ENCODE results near the gene TMEM161B.
"Not testable (repeated sequence)": the region's sequence is repeated elsewhere in the genome, so short reads cannot be mapped to it uniquely, and the experiment has no call there.

TMEM161B gene

DNA sequence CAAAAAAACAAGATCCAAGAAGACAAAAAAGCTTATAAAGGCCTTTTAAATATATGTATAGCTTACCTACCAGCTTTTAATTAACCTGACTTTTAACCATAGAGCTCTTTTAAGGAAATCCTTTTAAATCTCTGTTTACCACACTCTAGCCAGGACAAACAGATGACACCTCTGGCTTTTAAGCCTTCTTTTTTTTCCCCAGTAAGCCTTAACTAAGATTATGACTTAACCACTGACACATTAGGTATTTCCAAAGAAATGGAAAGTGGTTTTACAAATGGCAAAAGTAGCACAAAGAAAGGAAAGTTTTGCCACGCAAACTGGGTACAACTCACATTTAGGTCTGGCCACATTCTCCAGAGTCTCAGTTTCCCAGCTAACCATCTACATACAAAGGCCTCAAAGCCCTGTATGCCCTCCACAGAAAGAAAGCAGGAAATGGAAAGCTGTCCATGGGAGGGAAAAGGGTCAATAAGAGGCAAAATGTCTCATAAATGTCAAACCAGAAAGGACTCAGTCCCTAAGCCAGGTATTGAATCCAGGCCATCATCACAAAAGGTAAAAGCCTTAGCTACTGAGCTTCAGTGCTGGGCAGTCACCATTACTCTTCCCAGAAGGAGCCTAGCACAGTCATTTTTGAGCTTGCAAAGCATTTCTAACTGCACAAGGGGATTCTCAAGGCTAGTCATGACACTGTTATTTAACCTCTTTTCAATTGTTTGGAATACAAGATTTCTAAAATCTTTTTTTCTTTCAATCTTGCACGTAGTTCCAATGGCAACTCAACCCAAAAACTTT is 19.7 kb downstream of the TMEM161B start:
- DNase-seq: no peak

DNA sequence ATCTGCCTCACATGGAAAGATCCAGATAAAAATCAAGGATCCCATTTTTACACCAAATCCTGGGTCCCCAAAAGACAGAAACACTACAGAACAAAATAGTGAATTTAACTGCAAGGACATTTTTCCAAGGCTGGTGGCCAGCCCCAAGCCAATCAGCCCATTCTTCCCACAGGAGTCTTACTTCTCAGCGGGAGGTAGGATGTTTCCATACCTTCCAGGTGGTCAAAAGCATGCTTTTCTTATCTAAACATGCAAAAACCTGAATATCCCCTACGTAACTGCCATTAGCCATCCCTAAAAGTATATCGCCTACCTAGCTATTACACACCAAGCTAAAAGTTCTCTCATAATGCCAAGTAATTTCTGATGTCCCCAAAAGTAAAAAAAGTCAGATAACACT is 20.6 kb downstream of the TMEM161B start:
- no peak for DNase-seq

DNA sequence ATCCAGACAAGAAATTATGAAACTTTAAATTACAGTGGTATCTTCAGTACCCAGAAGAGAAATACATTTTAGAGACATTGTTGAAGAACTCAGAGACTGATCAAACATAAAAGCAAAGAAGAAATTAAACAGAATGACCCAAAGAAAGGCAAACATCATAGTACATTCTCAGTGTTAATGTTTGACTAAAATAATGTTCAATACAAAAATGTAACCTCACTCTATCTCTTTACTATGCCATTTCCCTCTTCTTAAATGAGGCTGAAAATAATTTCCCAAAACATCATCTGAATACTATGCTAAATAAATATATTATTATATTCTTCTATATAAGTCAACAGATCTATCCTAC is 22.8 kb downstream of the TMEM161B start:
- no peak for DNase-seq

DNA sequence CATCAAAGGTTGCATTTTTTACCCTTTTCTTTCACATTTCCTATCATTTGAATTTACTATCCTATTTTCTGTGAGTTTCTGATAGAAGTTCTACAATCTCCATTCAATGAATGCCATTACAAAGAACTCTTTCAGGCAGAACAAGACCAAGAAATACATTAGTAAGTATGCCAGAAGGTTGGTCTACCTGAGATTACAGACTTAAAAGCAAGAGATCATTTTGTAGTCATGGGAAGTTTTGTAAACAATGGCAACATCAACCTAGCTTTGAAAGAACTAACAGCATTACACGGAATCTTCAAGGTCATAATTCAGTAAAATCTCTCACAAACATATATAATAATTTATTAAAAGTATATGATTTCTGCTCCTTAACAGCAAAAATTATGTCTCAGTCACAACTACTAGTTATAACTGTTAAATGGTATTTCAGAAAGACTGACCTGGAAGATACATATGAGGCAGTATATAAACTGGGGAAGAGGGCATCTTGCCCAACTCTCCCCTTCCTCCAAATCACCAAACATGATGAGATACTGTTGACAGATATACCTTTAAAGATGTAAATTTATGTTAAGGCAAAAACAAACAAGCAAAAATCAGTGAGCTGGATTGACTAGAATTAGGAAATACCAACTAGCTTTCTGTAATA is 23.3 kb downstream of the TMEM161B start:
- no peak for DNase-seq

DNA sequence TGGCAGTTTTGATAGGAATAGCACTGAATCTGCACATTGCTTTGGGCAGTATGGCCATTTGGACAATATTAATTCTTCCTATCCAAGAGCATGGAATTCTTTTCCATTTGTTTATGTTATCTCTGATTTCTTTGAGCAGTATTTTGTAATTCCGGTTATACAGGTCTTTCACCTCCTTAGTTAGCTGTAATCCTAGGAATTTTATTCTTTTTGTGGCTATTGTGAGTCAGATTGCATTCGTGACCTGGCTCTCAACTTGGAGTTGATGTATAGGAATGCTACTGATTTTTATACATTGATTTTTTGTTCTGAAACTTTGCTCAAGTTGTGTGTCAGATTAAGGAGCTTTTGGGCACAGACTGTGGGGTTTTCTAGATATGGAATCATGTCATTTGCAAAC is 24.0 kb downstream of the TMEM161B start:
- no peak for DNase-seq

GRCh38 chr5:88243493-88243892 is 25.2 kb downstream of the TMEM161B start:
- DNase-seq: peak; percentile 91

DNA sequence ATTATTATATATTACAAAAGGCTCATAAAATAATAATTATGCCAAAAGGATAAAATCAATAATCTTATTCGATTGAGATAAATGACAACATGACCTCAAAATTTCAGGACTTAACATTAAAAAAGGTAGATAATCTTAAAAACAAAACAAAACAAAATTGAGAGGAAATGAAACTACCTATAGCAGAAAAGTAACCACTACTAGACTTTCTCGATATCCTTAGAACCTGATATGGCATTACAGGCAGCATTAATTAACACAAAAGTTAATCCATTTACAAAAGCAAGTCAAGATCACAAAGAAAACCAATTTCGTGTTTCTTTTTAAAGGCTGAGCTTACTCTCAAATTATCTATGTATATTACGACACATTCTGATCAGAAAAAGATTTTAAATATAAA is 29.9 kb downstream of the TMEM161B start:
- DNase-seq: no peak

DNA sequence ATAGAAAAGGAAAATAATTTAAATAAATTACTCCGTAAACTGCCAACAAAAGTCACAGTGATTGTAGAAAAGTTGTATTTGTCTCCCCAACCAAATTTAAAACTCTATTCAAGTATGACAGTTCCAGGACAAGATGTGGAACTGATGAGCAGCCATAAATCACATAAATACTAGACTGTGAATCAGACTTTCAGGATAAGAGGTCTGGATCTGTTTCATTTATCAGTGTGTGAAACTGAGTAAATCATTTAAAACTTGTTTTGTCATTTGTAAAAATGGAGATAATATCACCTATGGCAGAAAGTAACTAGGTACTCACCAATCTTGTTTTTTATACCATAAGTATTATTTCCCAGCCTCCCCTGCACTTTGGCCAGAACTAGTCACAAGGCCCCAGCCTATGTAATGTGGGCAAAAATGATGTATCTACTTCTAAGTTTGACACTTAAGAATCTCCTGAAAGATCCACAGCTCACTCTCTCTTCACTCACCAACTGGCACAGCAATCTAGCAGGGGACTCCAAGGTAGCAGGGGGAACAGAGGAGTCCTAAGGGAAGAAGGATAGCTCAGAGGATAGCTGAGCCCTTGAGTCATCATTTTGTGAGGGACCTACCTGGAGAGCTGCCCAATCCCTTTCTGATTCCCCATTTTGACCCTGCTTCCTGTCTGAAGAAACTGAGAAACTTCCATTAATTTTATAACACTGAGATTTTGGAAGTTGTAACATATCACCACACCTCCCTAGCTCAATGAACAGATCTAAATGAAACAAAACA is 31.6 kb downstream of the TMEM161B start:
- no peak for DNase-seq

DNA sequence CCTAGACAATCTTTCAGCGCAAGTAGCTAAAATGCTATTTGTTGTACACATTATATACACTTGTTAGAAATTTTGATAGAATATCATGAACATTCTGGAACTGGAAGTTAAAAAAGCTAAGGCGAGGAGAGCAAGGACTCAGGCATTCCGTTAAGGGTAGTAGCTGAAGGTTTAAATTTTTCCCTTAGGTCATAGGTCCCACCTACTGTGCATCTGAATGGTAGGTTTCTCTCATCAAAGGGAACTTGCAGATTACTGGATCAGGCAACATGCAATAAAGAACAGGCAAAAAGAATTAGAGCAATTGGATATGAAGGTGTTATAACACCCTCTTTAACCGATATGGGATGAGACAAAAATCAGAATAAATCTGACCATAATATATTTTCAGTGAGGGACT is 32.8 kb downstream of the TMEM161B start:
- DNase-seq: no peak

- DNase-seq: no peak
Observed at GRCh38 chr5:88235346-88235745, 33.3 kb downstream of the TMEM161B start.

DNA sequence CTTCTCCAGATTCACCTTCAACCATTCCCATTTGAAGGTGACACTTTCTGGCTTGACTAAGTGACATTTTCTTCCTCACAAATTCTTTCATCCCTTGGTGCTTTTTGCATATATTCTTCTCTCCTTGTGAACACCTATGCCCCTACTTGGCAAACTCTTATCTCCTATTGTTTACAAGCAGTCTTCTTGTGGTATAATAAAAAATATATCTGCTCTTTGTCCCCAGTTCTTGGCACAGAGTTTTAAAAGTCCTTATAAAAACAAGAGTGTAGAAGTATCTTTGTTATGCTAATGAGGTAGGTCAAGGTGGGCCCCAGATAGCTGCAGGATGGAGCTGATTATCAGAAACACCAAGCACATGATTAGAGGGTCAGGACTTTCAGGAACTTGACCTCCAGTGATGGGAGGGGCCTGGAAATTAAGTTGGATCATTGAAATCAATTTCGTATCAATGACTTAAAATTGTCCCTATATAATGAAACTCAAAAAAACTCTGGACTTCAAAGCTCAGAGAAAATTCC is 38.0 kb downstream of the TMEM161B start:
- no peak for DNase-seq

GRCh38 chr5:88226881-88227450 is 41.7 kb downstream of the TMEM161B start:
- no peak for DNase-seq

GRCh38 chr5:88214655-88215054 is 54.0 kb downstream of the TMEM161B start:
- no peak for DNase-seq

GRCh38 chr5:88207575-88207974 is 61.1 kb downstream of the TMEM161B start:
- no peak for DNase-seq

DNA sequence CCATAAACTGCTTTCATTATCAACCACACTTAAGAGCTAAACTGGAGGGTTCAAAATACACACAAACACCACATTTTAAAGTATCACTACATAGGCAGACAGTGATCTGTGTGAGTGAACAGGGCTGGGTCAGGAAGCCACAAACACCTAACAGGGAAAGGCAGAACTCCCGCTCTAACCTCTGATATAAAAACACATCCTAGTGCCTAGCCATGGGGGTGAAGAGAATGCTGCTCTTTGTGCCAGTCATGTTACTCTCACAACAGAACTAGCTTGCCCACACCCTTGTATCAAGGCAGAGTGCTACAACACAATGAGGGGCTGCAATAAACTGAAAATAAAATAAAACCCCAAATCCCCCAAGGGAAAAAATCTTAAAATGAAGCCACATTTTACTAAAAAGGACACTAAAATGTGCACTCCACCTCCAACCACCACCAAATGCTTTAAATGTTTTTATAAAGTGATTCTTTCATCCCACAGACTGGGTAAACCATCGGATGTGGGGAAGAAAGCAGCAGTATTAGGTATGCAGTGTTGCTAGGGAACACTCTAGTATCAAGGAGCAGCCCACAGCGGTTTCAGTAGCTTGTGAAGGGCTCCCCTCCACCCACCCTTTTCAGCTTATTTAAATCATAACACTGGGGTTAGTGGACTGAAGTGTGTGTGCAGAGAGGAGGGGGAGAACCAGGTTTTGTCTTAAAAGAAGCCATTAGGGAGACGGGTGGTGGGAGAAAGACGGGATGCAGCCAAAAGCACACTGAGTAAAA is 64.5 kb downstream of the TMEM161B start:
- DNase-seq: no peak

DNA sequence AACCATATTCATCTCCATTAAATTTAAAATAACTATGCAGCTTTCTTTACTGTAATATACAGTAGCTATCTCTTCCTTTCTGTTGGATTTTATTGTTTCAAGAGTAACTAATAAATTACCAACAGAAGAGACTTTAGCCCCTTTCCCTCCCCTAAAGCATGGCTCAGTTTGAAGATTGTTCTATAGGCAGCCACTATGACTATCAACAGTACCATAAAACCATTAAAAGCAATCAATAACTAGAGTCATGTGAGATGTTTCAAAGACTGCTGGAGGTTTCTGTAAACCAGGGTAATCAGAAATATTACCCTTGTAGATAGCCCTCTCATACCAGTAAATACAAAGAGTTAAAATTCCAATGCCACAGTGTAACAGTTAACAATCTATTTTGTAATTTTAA is 73.0 kb downstream of the TMEM161B start:
- DNase-seq: no peak

GRCh38 chr5:88193896-88194295 is 74.7 kb downstream of the TMEM161B start:
- no peak for DNase-seq

- DNase-seq: no peak
Observed at GRCh38 chr5:88190106-88190834, 78.4 kb downstream of the TMEM161B start.

DNA sequence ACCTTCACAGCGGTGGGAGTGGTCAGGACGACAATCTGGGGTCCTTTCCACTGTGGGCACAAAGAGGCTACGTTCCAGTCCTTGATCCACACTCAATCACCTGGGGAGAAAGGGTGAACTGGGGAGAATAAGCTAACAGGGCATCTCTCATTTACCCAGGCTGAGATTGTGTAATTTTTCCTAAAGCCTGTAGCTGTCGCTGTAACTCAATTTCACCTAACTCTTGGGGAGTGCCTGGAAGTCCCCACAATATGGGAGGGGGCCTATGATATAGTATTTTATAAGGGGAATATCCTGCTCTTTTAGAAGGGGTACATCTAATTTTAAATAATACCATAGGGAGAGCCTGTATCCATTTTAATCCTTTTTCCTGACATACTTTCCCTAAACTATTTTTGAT is 79.2 kb downstream of the TMEM161B start:
- DNase-seq: not testable (repeated sequence)

DNA sequence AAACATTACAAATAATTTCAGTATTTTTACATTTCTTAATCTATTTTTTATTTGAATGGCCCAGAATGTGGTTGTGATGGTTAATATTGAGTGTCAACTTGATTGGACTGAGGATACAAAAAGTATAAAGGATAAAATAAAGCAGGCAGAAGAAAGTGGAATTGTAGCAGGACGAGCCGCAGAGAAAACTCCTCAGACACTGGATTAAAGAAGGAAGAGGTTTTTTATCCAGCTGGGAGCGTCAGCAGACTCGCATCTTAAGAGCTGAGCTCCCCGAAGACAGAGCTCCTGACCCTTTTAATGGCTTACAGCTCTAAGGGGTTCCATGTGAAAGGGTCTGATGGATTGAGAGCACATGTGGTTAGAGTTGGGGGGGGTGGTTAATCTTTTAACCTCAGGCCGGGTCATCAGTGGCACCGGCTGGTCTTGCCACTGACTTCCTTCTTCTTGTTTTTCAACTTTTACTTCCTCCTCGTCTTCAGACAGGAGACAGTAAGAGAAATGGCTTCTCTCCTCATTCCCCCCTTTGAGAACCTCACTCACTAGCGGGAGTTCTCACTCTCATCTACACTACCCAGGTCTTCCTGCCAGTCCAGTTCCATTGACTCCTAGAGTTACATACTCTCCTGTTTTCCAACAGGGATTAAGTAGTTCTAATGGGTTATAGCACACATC is 80.0 kb downstream of the TMEM161B start:
- DNase-seq: no peak

DNA sequence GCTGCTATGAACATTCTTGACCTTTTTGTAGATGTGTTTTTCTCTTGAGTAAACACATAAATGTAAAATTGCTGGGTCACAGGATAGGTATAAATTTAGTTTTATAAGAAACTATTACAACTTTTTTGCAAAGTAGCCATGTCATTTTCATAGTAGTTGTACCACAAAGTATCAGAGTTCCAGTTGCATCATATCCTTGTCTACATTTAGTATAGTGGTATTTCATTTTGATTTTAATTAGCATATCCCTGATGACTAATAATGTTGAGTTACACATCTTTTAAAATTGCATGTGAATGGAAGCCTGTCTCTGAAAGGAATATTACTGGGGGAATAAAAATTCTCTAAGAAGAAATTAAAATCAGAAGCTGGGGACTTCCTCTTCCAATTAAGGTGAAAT is 85.4 kb downstream of the TMEM161B start:
- no peak for DNase-seq

Data from DMS 273 treated with DMSO at 0.1 percent for 48 hours (cell line).